ENCODE results near the gene ADCY10.

DNA sequence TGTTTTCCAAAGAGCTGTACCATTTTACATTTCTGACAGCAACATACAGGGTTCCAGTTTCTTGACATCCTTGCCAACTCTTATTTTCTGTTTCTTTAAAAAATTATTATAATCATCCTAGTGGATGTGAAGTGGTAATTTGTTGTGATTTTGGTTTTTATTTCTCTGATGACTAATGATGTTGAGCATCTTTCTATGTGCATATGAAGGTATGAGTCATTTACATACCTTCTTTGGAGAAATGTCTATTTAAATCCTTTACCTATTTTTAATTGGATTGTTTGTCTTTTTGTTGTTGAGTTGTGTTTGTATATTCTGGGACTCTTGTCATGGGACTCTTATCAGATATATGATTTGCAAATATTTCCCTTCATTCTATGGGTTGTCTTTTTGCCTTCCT, 43.8 kb upstream of the ADCY10 start:
- TF ChIP-seq POLR2AphosphoS5 (IDR thresholded peaks at IDR 0.05; ENCODE audit: low read depth, low read length) (no peak), REST (IDR thresholded peaks at IDR 0.05; ENCODE audit: insufficient read depth in 1 of 2, low read depth in 2 of 2, low read length in 2 of 2) (no peak)
